K562 (cell line): ENCODE data around the gene ABCF2. TPM values are rescaled to one million over a fixed set of nuclear protein-coding genes. Genes with fewer than 3 reads are reported as not detected.
A peak's percentile ranks its signal among the peaks of the same experiment; 100 is the strongest.

Source experiments
- ADNP ChIP-seq: fragments of 200-800 bp; sonication (Bioruptor generic); IDR thresholded peaks from 2 replicates; pipeline ENCODE4 v1.6.1; 2016; ENCODE audit warnings: missing genetic modification characterization, missing compliant biosample characterization
- ARNT ChIP-seq, 2 experiments: fragments of 450-650 bp; IDR thresholded peaks; 2 replicates each; pipeline ENCODE4 v1.6.1; 2016; ENCODE audit warnings: mild to moderate bottlenecking in 1 of 2
- CREB3L1 ChIP-seq: fragments of 450-650 bp; IDR thresholded peaks from 2 replicates; pipeline ENCODE4 v1.6.1; 2014; ENCODE audit warnings: low read depth, mild to moderate bottlenecking, moderate library complexity, borderline replicate concordance
- LEF1 ChIP-seq: fragments of 450-650 bp; IDR thresholded peaks from 2 replicates; pipeline ENCODE4 v1.6.1; 2016; ENCODE audit warnings: mild to moderate bottlenecking
- MGA ChIP-seq: fragments of 450-650 bp; IDR thresholded peaks from 2 replicates; pipeline ENCODE4 v1.6.1; 2016; ENCODE audit warnings: mild to moderate bottlenecking, moderate library complexity
- NFE2L1 ChIP-seq: fragments of 450-650 bp; IDR thresholded peaks from 2 replicates; pipeline ENCODE4 v1.6.1; 2016; ENCODE audit warnings: missing genetic modification characterization, low read depth, mild to moderate bottlenecking, missing compliant biosample characterization, moderate library complexity, borderline replicate concordance
- NUFIP1 ChIP-seq: fragments of 450-650 bp; IDR thresholded peaks from 2 replicates; pipeline ENCODE4 v1.6.1; 2018; ENCODE audit not compliant: partially characterized antibody
- POLR2B ChIP-seq: fragments of 450-650 bp; IDR thresholded peaks from 2 replicates; pipeline ENCODE4 v1.6.1; 2018; ENCODE audit warnings: low read depth; ENCODE audit not compliant: partially characterized antibody
- SMC3 ChIP-seq: conservative IDR thresholded peaks from 2 replicates; pipeline ENCODE4 v1.6.1; 2011; ENCODE audit warnings: low read depth, low read length, improper control_type of control experiment; ENCODE audit not compliant: insufficient read depth
- SP1 ChIP-seq: sonication (generic); formaldehyde crosslinking; IDR thresholded peaks from 2 replicates; pipeline ENCODE4 v1.8.1; 2022; ENCODE audit warnings: mild to moderate bottlenecking, missing genetic modification reagents
- USF2 ChIP-seq: sonication (generic); formaldehyde crosslinking; IDR thresholded peaks from 2 replicates; pipeline ENCODE4 v1.5.0; 2020; ENCODE audit warnings: missing genetic modification reagents
- ZBTB1 ChIP-seq: sonication (generic); formaldehyde crosslinking; IDR thresholded peaks from 2 replicates; pipeline ENCODE4 v1.8.1; 2023; ENCODE audit warnings: missing genetic modification reagents, low read depth, mild to moderate bottlenecking, borderline replicate concordance
- ZBTB7A ChIP-seq: IDR thresholded peaks from 2 replicates; pipeline ENCODE4 v1.6.1; 2011; ENCODE audit warnings: low read depth, mild to moderate bottlenecking, low read length, moderate library complexity, borderline replicate concordance; ENCODE audit not compliant: control insufficient read depth
- ZNF354B ChIP-seq: fragments of 250-450 bp; sonication (Bioruptor Pico); IDR thresholded peaks from 2 replicates; pipeline ENCODE4 v1.4.0; 2020
- polyA plus RNA-seq, 8 experiments: library from polyadenylated mRNA; depleted of rRNA in 4 of 8; stranded (reverse) in 5 of 8; unstranded in 3 of 8; fragments of >200 nt; fragmentation: Nextera tagmentation in 2 of 8; fragmentation: Illumina TruSeq in 1 of 8; extraction: Ambion mirVana in 2 of 8; extraction: Trizol in 1 of 8; gene quantifications; 2 replicates each; pipeline versions ENCODE4 v1.2.1 to v1.2.3, GENCODE V29; 2011 to 2014; ENCODE audit warnings: inconsistent platforms in 1 of 8, missing spikeins in 1 of 8
- total RNA-seq, 7 experiments: library from RNA; depleted of rRNA in 6 of 7; stranded (reverse); fragments of >200 nt in 6 of 7; fragmentation: Illumina TruSeq in 2 of 7; extraction: Trizol in 2 of 7; gene quantifications; 2 replicates each; pipeline versions ENCODE4 v1.2.1 to v1.2.3, GENCODE V29; 2011 to 2021; ENCODE audit warnings: low replicate concordance in 1 of 7

Gene ABCF2
- total and polyA plus RNA-seq, 9 of the 15 experiments (the other 6 are each of a cell fraction or from before 2014, with no cell fraction given) = 62.1 to 224 (median 113) TPM

GRCh38 chr7:151271699-151272355 lies 44.8 kb upstream of the ABCF2 start (continued):
- TF ChIP-seq CREB3L1 (no peak), SMC3 (no peak), MGA (0 out of 2 replicates have a peak, but pooled peaks have one; percentile 18), USF2 (CRISPR knock-in tag) (peak; percentile 61), NFE2L1 (tag) (no peak), ARNT (IDR thresholded peaks at IDR 0.05) (no peak), ADNP (no peak), POLR2B (no peak), ZNF354B (0 out of 2 replicates have a peak, but pooled peaks have one; percentile 14), NUFIP1 (no peak), ZBTB1 (CRISPR knock-in tag) (no peak), ZBTB7A (no peak), SP1 (CRISPR knock-in tag) (no peak), LEF1 (no peak)
